IgD-negative memory B cell (primary cell): ENCODE data around the gene CDC14B. TPM values are rescaled to one million over a fixed set of nuclear protein-coding genes. Genes with fewer than 3 reads are reported as not detected.

Experiments used
- H3K27ac Mint-ChIP-seq, 3 donors: one replicate each; pipeline ENCODE4 v1.8.0; 2020 to 2022; ENCODE audit warnings: mild to moderate bottlenecking in 3 of 3, mixed read lengths in 3 of 3, moderate library complexity in 1 of 3
- H3K27me3 Mint-ChIP-seq: one replicate; pipeline ENCODE4 v1.8.0; 2021; ENCODE audit warnings: mixed read lengths
- H3K36me3 Mint-ChIP-seq: one replicate; pipeline ENCODE4 v1.8.0; 2020; ENCODE audit warnings: mild to moderate bottlenecking, mixed read lengths
- H3K4me1 Mint-ChIP-seq, 3 donors: one replicate each; pipeline ENCODE4 v1.8.0; 2020 to 2022; ENCODE audit warnings: mixed read lengths in 3 of 3, mild to moderate bottlenecking in 1 of 3
- H3K4me3 Mint-ChIP-seq, 4 donors: one replicate each; pipeline ENCODE4 v1.8.0; 2020 to 2022; ENCODE audit warnings: mild to moderate bottlenecking in 4 of 4, mixed read lengths in 4 of 4, moderate library complexity in 3 of 4
- H3K9me3 Mint-ChIP-seq, 3 donors: one replicate each; pipeline ENCODE4 v1.8.0; 2020 to 2021; ENCODE audit warnings: mixed read lengths in 3 of 3, mild to moderate bottlenecking in 1 of 3
- polyA plus RNA-seq: library from polyadenylated mRNA; unstranded; fragments of 300-500 nt; fragmentation: Illumina TruSeq; gene quantifications from one replicate; pipeline ENCODE4 v1.2.3, GENCODE V29; 2021

Gene CDC14B
- polyA plus RNA-seq, 1 donor from 2014 or later, result 8.3 TPM

GRCh38 chr9:96501633-96502538, 117.8 kb downstream of the CDC14B start:
- Mint-ChIP-seq H3K4me3 (no peak overlapping the region), H3K36me3 (peaks cover 7% of the 10 kb centered on the region), H3K4me1 (no peaks in the 10 kb centered on the region), H3K27ac (no peak overlapping the region), H3K27me3 (no peaks in the 10 kb centered on the region), H3K9me3 (no peaks in the 10 kb centered on the region)

DNA sequence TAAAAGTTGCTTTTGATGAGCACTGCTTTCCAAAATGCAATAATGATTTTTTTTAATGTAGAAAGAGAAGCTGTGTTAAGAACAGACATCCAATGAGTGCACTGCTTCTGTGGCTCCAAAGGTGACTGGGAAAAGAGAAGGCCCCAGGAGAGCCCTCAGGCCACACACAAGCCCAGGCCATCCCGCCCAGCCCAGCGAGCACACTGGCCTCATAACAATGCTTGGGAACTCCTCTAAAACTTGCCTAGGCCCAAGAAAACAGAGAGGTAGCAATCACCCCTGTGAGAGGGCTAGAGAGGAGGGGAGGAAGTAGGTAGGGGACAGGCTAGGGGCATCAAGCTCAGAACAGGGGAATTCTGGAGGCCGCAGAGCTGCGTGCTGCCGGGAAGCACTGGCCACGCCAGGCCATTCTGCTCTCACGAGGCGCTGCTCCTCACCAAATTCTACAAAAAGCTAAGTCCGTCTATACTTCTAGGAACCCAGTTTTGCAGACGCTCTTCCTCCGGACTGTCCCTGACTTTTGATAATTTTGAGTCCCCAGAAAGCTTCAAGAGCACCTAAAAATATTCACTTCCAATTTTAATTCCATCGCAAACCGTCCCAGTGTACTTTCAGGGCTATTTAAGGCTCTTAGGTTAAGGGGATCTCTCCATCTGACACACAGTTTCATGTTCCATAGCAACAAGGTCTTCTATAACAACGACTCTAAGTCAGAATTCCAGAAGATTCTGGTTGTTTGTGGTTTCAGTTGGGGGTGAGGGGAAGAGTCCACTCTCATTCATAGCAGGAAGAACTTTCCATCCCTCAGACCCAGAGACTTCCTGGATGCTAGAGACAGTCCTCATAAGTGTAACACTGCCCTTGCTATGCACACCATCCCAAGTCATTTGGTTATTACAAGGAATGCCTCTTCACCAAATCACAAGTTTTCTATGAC, 118.7 kb downstream of the CDC14B start:
- Mint-ChIP-seq H3K36me3 (peaks cover 4% of the 10 kb centered on the region), H3K9me3 (no peaks in the 10 kb centered on the region), H3K27me3 (no peaks in the 10 kb centered on the region), H3K4me1 (no peaks in the 10 kb centered on the region), H3K4me3 (no peak overlapping the region), H3K27ac (no peak overlapping the region)

GRCh38 chr9:96499257-96499656, 120.4 kb downstream of the CDC14B start:
- Mint-ChIP-seq H3K4me1 (no peaks in the 10 kb centered on the region), H3K4me3 (no peak overlapping the region), H3K9me3 (no peaks in the 10 kb centered on the region), H3K36me3 (peaks cover 2% of the 10 kb centered on the region), H3K27me3 (no peaks in the 10 kb centered on the region), H3K27ac (peak overlapping the region in 1 of 3 donors; percentile 50)

DNA sequence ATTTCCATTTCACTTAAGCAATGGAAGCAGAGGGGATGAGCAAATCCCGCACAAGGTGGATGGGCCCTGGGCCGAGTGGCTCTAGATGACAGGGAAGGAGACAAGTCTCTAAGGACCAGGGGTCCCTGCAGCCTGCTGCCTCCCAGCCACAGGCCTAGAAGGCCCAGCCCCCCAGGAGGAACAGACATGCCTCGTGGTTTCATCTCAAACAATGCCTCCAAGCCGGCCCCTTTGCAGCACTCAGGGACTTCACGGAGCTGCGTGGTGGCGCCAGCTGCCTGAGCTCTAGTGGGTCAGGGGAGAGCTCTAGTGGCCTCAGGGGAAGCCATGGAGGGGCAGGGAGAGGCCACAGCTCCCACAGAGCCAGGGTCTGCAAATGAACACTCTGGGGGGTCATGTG, 120.8 kb downstream of the CDC14B start:
- Mint-ChIP-seq H3K36me3 (peaks cover 2% of the 10 kb centered on the region), H3K27me3 (no peaks in the 10 kb centered on the region), H3K27ac (peak overlapping the region in 1 of 3 donors; percentile 50), H3K9me3 (no peaks in the 10 kb centered on the region), H3K4me1 (no peaks in the 10 kb centered on the region), H3K4me3 (no peak overlapping the region)

DNA sequence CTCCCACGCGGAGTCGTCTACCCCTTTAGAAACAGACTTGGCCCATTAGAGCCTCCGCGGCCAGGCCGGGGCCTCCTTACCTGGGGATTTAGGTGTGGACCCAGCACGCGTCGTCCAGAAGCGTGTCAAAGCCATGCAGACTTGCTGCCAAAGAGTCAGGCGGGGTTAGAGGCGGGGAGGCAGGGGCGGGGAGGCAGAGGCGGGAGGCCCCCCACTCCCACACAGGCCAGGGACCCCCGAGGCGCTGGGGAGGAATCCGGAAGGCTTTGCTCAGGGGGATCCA, 122.6 kb downstream of the CDC14B start:
- Mint-ChIP-seq H3K9me3 (no peaks in the 10 kb centered on the region), H3K4me3 (no peak overlapping the region), H3K27me3 (no peaks in the 10 kb centered on the region), H3K27ac (no peak overlapping the region), H3K36me3 (peaks cover 2% of the 10 kb centered on the region), H3K4me1 (no peaks in the 10 kb centered on the region)

DNA sequence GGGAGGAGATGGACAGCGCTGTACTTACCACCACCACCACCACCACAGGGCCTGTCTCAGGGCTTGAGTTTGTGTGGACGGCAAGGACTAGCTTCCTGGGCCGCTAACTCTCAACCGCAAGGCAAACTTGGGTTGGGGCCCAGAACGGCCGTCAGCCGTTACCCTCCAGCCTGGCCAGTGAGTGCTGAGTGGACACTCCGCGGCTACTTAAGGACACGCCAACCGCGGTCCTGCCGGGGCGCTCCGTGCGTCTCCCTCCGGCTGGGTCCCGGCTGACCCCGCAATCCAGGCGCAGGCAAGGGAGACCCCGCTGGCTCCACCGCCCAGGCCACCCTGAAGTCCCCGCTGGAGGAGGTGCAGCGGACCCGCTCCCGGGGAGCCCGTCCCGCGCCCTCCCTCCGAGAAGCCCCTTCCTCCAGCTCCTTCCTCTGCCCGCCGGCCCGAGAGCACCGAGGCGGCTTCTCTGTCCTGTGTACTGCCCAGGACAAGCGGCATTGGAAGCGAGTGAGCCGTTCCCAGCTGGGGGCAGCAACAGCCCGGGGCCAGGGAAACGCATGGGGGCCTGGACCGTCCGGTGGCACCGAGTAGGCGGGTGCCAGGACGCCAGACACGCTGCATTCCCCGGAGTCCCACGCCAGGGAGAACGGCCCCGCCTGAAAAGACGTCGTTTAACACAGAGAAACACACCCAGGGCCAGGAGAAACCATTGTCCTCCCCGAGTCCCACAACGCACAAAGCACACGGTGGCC, 123.1 kb downstream of the CDC14B start:
- H3K4me1 Mint-ChIP-seq, result no peaks in the 10 kb centered on the region
- no peaks in the 10 kb centered on the region for H3K9me3 Mint-ChIP-seq
- H3K27me3 Mint-ChIP-seq, result no peaks in the 10 kb centered on the region
- H3K4me3 Mint-ChIP-seq, result no peak overlapping the region
- H3K27ac Mint-ChIP-seq, result no peak overlapping the region
- peaks cover 2% of the 10 kb centered on the region for H3K36me3 Mint-ChIP-seq

GRCh38 chr9:96495341-96495740, 124.3 kb downstream of the CDC14B start:
- no peaks in the 10 kb centered on the region for H3K9me3 Mint-ChIP-seq

DNA sequence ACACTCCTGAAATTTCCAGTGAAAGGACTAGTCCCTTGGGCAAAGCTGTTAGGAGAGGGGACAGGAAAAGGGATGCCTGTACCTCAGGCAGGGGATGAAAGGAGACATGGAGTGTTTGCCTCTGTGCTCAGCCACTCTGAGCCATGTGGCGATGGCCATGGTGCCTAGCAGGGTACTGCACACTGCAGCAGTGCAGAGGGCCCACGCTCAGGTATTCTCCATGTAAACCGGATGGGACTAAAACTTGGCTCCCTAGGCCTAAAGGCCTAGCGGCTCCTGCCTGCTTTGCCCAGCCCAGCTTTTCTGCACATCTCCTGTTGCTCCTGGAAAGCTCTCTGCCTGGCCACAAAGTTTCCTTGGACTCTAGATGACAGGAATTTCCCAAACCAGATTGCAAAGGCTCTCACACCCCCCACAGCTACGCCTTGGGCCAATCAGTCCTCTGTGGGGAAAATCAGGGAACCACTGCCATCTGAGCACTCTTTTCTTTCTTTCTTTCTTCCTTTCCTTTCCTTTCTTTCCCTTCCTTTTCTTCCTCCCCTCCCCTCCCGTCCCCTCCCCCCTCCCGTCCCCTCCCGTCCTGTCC, 125.3 kb downstream of the CDC14B start:
- Mint-ChIP-seq H3K9me3 (no peaks in the 10 kb centered on the region), H3K4me3 (no peak overlapping the region), H3K27ac (peak overlapping the region in 1 of 3 donors; percentile 62), H3K36me3 (peaks cover 7% of the 10 kb centered on the region), H3K27me3 (no peaks in the 10 kb centered on the region), H3K4me1 (no peaks in the 10 kb centered on the region)

More at GRCh38 chr9:96495341-96495740, 124.3 kb downstream of the CDC14B start:
- no peaks in the 10 kb centered on the region for H3K27me3 Mint-ChIP-seq
- H3K27ac Mint-ChIP-seq, result no peak overlapping the region
- H3K4me1 Mint-ChIP-seq, result no peaks in the 10 kb centered on the region
- H3K4me3 Mint-ChIP-seq, result no peak overlapping the region
- H3K36me3 Mint-ChIP-seq, result peaks cover 3% of the 10 kb centered on the region

- H3K4me3 Mint-ChIP-seq, result no peak overlapping the region
- H3K9me3 Mint-ChIP-seq, result no peaks in the 10 kb centered on the region
- H3K36me3 Mint-ChIP-seq, result peaks cover 7% of the 10 kb centered on the region
- no peaks in the 10 kb centered on the region for H3K4me1 Mint-ChIP-seq
- H3K27ac Mint-ChIP-seq, result no peak overlapping the region
- H3K27me3 Mint-ChIP-seq, result no peaks in the 10 kb centered on the region
These were observed 125.9 kb downstream of the CDC14B start for GRCh38 chr9:96493757-96494156.

DNA sequence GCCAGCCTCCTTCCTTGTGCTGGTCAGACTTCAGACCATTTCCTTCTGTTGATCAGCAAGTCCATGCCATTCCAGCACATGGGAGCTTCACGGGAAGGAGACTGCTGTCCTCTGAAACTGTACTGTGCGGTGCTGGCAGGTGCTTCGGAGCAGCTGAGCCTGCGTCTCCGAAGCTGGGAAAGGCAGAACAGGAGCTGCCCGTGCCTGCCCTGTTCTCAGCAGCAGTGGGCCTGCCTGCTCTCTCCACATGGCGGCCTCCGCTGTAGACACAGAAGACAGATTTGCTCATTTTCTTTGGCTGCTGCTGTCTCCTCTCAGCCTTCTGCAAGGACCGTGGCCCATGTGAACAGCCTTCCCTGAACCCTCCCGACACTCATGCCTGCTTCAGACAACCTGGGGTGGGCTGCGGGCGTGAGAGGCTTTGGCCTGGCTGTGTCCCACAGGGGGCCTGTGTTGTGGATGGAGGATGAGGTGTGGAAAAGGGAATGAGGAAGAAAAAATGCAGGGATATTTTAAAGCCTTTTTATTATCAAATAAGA, 126.6 kb downstream of the CDC14B start:
- Mint-ChIP-seq H3K27ac (peak overlapping the region in 1 of 3 donors; percentile 9), H3K27me3 (no peaks in the 10 kb centered on the region), H3K36me3 (peaks cover 9% of the 10 kb centered on the region), H3K4me1 (no peaks in the 10 kb centered on the region), H3K9me3 (no peaks in the 10 kb centered on the region), H3K4me3 (no peak overlapping the region)

DNA sequence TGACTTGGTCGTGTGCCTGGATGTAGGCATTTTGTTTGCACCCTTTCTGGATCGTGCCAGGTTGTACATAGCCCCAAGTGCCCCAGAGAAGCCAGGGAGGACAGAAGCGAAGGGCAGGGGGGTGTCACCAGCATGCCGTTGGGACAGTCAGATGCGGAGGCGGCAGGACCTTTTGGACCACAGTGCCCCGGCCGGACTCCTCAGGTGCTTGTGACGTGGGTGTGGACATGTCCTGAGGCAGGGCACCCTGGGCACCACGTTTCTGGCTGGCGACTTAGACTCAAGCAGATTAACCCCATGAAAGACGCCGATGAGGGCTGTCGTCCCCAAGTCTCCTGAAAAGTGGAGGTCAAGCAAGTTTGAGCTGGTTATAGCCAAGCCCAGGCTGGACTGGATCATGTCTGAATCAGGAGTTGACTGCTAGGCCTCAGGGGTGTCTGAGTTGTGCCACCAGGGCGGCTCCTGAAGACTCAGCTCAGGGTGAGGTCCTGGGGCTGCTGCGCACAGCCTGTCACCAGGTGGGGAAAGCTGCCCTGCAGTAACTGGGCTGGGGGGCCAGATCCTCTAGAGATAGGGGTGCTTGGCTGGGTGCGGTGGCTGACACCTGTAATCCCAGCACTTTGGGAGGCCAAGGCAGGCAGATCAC, 127.6 kb downstream of the CDC14B start:
- peaks cover 9% of the 10 kb centered on the region for H3K36me3 Mint-ChIP-seq
- no peaks in the 10 kb centered on the region for H3K27me3 Mint-ChIP-seq
- H3K9me3 Mint-ChIP-seq, result no peaks in the 10 kb centered on the region
- H3K27ac Mint-ChIP-seq, result no peak overlapping the region
- H3K4me3 Mint-ChIP-seq, result no peak overlapping the region
- H3K4me1 Mint-ChIP-seq, result no peaks in the 10 kb centered on the region

DNA sequence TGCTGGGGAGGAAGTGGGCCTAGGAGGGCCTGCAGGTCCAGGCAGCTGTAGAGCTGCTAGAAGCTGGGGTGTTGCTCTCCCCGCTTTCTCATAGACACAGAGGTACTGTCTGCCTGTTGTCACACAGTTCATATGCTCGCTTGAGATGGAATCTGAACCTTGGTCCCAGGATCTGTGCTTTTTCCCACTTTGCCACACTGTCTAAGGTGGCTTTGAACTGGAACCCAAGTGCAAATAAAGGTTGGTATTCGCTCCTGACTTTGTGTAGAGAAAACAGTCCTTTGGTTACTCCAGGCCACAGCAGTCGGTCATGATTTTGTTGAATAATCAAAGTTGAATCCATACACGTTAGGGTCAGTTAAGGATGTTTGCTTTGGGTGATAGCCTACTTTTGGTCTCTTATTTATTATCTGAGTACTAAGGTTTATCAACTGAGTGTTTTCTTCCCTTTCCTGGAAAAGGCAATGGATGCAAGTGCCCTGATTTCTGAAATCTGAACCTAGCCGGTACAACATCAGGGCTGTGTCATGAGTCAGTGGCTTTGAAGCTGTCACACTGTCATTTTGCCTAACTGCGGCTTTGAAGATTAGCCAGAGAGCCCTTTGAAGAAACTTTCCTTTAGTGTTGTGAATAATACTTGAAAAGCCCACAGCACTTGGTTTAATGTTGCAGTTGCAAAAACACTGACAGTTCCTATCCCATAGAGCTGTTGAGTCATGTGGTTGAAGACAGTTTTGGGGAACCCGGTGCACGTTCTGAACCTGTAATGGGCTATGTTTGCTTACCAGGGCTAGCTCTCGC, 128.4 kb downstream of the CDC14B start:
- Mint-ChIP-seq H3K36me3 (peaks cover 9% of the 10 kb centered on the region), H3K9me3 (no peaks in the 10 kb centered on the region), H3K4me1 (no peaks in the 10 kb centered on the region), H3K27me3 (no peaks in the 10 kb centered on the region), H3K27ac (no peak overlapping the region), H3K4me3 (no peak overlapping the region)

- Mint-ChIP-seq H3K27ac (no peak overlapping the region), H3K4me1 (peaks cover 0 to 1% (median 0%) of the 10 kb centered on the region in 3 donors), H3K9me3 (no peaks in the 10 kb centered on the region), H3K27me3 (no peaks in the 10 kb centered on the region), H3K4me3 (no peak overlapping the region), H3K36me3 (peaks cover 11% of the 10 kb centered on the region)
These were observed 129.0 kb downstream of the CDC14B start for GRCh38 chr9:96490534-96491078.
